K562 (cell line): ENCODE results near the gene SLC25A36.

Source experiments
- ATF2 ChIP-seq: sonication (generic); formaldehyde crosslinking; IDR thresholded peaks from 2 replicates; pipeline ENCODE4 v1.8.1; 2022; ENCODE audit warnings: missing genetic modification reagents
- CTCF ChIP-seq, 3 experiments: IDR thresholded peaks in 2 of 3; conservative IDR thresholded peaks in 1 of 3; 2 replicates each; pipeline ENCODE4 v1.5.1; 2011 to 2012; ENCODE audit warnings: low read length in 3 of 3, mild to moderate bottlenecking in 3 of 3, control low read depth in 2 of 3, improper control_type of control experiment in 1 of 3, inconsistent platforms in 1 of 3, low read depth in 1 of 3, mixed read lengths in 1 of 3, moderate library complexity in 1 of 3; ENCODE audit not compliant: insufficient read depth in 2 of 3
- NR3C1 ChIP-seq: sonication (generic); formaldehyde crosslinking; IDR thresholded peaks from 2 replicates; pipeline ENCODE4 v1.8.1; 2022; ENCODE audit warnings: missing genetic modification reagents
- RNF2 ChIP-seq: sonication (generic); IDR thresholded peaks from 2 replicates; pipeline ENCODE4 v1.6.1; 2016
- ZBTB40 ChIP-seq, 2 experiments: fragments of 450-650 bp in 1 of 2; sonication (generic) in 1 of 2; formaldehyde crosslinking in 1 of 2; IDR thresholded peaks; 2 replicates each; pipeline versions ENCODE4 v1.7.1 to v1.9.0; 2016 to 2022; ENCODE audit warnings: inconsistent platforms in 1 of 2, mild to moderate bottlenecking in 1 of 2, missing genetic modification reagents in 1 of 2

- no peak for TF ChIP-seq ZBTB40 (IDR thresholded peaks at IDR 0.05)
- TF ChIP-seq ZBTB40 (CRISPR knock-in tag; IDR thresholded peaks at IDR 0.05), result no peak
- TF ChIP-seq CTCF (IDR thresholded peaks at IDR 0.05 in 2 of 3, conservative IDR thresholded peaks at IDR 0.05 in 1 of 3; ENCODE audit: insufficient read depth in 2 of 3, low read depth in 1 of 3, low read length in 3 of 3), result no peak
- TF ChIP-seq NR3C1 (CRISPR knock-in tag), result no peak
- no peak for TF ChIP-seq RNF2
- TF ChIP-seq ATF2, result no peak
Measured at GRCh38 chr3:140950144-140950543, 8.5 kb downstream of the SLC25A36 start.
